ENCODE results near the gene HSD17B8.
A peak's percentile ranks its signal among the peaks of the same experiment; 100 is the strongest.

The HSD17B8 gene

DNA sequence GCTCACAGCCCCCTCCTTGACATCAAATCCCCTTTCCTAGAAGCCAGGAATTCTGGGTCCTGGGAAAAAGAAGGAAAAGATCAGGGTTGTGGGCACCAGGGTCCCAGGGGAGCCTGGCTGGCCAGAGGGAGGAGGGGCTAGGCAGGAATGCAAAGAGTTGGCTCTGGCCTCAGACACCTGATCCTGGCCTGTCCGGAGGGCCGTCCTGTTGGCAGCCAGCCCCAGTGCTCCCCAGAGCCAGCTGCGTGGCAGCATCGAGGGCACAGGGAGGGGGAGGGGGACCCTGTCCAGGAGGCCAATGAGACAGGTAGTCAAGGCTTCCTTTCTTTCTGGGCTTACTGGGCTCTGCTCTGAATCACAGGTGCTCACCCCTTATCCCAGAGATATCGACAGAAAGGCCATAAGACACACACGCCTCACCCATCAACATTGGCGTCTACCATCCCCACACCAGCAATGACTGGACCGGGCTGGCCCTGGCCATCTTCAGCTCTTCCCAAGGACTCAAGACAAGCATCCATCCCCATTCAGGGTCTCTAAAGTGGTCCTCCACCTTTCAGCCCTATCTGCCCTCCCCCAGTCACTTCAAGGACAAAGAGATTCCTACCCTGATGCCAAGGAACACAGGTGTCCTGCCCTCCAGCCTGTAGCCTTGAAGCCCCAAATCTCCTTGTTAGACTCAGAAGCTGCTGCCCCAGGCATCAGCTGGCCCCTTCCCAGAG, 12.9 kb upstream of the HSD17B8 start:
- H3K4me3 ChIP-seq (ENCODE audit: low read depth, low read length): no peak overlapping the region

DNA sequence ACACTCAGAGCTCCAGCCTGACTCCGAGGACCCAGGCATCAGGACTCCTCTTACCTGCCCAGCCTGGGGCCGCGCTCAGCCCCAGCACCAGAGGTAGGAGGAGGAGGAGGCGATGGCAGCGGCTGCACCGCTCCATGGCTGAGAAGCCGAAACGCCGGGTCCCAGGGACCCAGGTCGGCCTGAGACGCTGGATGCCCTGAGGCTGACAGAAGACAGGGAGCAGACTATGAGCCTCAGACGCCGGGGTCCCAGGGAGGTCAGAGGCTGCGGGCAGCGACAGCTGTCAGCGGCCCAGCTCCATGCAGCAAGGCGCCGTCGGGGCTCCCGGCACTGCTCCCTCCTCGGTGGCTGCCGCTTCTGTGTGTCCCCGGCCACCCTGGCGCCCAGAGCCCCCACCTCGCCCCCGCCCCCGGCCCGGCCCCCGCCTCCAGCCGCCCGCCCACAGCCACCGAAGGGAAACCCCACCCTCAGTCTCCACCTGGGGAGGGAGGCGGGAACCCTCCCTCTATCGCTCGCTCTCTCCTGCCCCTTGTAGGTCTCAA, 12.3 kb upstream of the HSD17B8 start, which contains the start of gene COL11A2:
Gene COL11A2 (minus strand): TSS at position 363 of the 542 bp plus-strand sequence. CDS start 227 bp downstream, at position 136.
- peak within 1 kb of the TSS; percentile 72 for H3K4me3 ChIP-seq (ENCODE audit: low read depth, low read length)

DNA sequence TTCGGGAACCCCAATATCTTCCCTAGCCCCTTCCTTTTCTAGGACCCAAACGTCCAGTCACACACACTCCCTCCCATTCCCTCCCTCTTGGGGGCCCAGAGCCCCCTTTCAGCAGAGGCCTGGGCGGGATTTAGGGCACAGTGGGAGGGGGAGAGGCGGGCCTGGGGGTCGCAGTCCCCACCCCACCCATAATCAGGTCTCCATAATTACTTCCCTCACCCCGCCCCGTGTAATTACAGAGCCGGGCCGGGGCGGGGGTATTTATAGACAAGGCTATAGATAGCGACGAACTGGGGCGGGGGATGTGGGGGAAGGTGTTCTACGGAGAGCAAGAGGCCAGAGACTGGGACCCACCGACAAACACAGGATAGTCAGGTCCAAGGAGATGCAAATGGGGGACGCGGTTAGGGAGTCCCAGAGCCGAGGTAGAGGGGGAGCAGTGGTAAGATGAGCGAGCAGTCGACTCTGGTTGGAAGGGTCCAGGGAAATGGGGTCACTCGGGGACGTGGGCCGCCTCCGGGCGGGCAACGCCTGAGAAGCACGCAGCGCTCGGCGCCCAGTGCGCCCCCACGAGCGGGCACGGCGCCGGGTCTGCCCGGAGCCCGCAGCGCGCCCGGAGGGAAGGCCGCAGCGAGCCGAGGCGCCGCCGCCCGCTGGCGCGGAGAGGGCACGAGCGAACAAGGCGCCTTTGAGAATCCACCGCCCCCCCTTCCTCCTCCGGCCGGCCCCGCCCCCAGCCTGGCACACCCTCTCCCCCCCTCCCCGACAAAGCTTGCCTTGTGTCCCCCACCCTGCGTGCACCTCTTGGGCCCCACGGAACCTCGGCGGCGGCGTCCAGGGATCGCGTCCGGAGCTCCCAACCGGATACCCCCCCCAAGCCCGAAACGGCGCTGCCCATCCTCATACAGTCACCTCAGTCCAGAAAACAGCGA, 11.5 kb upstream of the HSD17B8 start:
- H3K4me3 ChIP-seq (ENCODE audit: low read depth, low read length): peak overlapping the region; percentile 72

DNA sequence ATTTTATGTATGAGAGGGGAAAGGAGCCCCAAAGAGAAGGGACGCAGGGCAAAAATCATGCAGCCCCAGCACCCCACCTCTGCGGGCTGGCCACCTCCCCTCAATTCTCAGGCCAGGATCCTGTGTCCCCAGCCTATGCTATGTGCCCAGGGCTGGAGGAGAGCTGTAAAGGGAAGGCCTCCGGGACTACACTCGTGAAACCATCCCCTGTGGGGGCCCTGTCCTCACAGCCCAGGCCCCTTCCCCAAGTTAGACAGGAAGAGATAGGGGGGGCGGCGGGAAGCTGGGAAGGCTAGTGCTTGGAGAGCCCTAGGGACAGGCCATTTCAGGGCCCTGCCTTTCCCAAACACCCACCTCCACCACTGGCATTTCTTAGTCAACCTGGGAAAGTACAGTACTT, 10.8 kb upstream of the HSD17B8 start:
- H3K4me3 ChIP-seq (ENCODE audit: low read depth, low read length): peak overlapping the region; percentile 4

DNA sequence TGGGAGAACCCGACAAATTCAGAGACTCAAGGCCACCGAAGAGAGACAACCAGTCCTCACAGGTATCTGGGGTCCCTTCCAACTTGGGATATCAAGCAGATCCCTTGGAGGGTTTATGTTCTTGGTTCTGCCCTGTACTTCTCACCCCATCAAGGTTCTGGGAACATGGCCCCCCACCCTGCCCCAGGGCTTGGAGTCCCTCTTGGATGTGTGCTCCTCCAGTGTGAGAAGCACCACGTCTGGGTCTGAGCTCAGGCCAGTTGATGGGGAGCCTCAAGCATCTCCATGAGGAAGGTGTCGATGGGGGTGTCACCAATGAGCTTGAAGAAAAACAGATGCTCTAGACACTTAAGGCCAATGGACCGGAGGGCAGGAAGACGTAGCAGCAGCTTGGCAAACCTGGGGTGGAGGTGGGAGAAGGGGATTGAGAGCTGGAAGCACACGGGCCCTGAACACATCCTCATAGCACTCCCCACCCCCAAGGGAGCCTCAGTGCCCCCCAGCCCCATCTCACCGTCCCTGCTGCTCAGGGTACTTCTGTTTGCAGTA, 9.9 kb upstream of the HSD17B8 start:
- H3K4me3 ChIP-seq (ENCODE audit: low read depth, low read length): no peak overlapping the region

DNA sequence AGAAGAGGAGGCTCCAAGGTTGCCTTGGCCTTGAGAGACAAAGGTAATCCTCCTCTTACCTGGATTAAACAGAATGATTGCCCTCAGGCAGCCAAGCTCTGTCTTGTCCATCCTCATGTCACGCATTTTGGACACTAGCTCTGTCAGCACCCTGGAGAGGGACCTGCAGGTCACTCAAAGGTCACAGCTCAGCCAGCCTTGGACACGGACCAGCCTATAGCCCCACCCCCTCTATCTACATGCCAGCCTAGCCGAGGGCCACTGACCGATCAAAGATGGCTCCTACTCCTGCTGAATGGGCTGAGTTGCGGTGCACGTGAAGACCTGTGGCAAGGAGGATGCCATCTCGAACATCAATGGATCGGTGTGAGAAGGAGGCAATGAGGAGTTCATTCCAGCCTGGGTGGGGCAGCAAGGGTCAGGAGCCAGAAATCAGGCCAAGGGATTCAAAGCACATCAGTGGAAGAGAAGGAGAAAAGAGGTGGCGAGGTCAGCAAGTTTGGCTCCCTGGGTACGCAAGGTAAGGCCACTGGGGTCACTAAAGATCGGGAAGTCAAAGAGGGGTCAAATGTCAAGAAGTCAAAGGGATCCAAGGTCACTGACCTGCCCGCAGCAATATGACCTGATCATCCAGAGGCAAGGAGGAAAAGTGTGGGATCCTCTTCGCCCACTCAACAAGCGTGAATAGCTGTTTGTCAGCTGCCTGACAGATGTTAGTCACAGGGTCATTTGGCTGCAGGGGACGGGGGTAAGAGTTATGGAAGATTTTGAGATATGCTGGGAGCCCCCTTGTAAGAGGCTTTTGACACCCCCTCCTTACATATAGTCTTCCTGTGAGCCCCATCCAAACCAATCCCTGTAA, 8.9 kb upstream of the HSD17B8 start:
- no peak overlapping the region for H3K4me3 ChIP-seq (ENCODE audit: low read depth, low read length)

DNA sequence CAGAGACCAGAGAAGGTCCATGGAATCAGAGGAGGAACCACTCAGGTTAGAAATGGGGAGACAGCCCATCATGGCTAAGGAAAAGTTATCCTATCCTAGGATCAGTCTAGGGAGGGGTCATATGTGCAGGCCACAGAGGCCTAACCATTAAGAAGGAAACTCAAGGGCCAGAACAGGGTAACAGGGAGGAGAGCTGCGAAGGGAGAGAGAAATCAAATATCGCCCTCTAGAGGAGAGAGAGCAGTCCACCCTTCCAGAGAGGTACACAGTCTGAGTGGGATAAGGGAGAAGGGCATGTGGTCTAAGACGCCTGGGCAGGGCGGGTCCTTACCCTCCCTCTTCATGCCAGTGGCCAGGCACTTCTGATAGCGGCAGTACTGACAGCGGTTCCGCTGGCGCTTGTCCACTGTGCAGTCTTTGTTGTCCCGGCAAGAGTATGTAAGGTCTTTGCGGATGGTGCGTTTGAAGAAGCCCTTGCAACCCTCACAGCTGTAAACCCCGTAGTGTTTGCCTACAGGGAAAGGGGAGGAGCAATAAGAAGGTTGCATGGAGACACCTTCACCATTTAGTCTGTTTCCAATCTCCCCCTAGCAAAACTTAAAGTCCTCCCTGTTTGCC, 6.9 kb upstream of the HSD17B8 start:
- no peak overlapping the region for H3K4me3 ChIP-seq (ENCODE audit: low read depth, low read length)

DNA sequence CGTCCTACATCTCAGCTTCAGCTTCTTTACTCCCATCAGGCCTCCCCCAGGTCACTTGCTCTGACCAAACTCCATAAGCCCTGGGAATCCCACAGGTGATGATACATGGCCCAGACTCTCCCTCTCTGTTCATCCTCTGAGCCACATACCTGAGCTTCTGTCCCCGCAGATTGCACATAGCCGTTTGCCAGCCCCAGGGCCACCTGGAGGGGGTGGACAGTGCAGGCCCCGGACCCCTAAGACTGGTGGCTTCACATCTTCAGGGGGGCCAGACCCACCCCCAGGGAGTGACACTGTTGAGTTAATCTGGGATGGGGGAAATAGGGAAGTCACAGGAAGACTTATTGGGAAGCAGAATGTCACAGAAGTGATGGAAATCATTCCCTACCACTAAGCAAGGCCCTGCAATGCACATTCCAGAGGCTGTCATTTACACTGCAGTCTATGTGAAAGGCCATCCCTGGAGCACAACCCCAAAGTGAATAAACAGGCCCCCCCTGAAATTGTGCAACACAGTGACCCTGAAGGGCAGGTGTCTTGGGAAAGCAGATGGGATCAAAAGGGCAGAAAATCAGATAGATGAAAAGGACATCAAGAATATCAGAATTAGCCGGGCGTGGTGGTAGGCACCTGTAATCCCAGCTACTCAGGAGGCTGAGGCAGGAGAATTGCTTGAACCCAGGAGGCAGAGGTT, 6.1 kb upstream of the HSD17B8 start:
- H3K4me3 ChIP-seq (ENCODE audit: low read depth, low read length): no peak overlapping the region

DNA sequence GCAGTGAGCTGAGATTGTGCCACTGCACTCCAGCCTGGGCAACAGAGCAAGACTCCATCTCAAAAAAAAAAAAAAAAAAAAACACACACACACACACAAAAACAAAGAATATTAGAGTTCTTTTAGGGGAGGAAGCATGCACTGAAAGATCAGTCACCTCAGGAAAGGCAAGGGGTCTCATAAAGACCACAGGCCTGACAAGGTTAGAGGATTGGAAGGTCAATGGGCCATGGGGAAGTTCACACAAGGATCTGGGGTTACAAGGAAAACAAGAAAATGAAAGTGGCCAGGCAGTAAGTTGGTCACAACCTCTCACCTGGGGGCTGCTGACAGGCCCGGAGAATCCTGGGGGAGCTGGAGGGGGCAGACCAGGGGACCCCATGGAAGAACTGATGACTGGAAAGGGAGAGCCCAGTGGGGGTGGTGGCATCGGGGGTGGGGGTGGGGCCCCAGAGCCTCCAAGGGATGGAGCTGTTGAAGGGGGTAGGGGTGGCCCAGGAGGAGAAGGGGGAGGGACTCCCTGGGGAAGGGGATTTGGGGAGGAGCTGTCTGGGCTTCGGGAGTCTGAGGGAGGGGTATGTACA, 5.5 kb upstream of the HSD17B8 start:
- no peak overlapping the region for H3K4me3 ChIP-seq (ENCODE audit: low read depth, low read length)

DNA sequence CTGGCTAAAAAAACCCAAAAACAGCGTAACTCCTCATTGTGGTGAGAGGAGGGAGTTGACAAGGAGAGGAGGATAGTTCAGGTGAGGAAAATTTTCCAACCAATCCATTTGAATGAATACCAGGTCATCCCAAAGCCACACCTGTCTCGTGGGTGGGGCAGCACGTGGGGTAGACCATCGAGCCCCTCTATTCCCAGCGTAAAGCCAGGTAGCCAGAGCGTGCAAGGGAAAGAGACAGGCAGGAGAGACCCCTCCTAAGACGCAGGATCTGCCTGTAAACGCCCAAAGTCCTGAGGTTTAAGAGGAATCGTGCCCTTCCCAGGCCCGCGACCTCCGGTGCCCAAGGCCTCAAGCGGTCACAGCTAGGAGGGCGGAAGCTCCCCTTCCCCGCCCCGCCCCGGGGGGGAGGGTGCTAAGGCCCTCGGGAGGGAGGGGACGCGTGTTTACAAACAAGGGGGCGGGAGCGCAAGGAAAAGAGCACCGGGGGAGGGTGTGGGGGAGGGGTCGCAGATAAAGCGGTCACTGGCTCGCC, 4.7 kb upstream of the HSD17B8 start:
- H3K4me3 ChIP-seq (ENCODE audit: low read depth, low read length): peak overlapping the region; percentile 93

DNA sequence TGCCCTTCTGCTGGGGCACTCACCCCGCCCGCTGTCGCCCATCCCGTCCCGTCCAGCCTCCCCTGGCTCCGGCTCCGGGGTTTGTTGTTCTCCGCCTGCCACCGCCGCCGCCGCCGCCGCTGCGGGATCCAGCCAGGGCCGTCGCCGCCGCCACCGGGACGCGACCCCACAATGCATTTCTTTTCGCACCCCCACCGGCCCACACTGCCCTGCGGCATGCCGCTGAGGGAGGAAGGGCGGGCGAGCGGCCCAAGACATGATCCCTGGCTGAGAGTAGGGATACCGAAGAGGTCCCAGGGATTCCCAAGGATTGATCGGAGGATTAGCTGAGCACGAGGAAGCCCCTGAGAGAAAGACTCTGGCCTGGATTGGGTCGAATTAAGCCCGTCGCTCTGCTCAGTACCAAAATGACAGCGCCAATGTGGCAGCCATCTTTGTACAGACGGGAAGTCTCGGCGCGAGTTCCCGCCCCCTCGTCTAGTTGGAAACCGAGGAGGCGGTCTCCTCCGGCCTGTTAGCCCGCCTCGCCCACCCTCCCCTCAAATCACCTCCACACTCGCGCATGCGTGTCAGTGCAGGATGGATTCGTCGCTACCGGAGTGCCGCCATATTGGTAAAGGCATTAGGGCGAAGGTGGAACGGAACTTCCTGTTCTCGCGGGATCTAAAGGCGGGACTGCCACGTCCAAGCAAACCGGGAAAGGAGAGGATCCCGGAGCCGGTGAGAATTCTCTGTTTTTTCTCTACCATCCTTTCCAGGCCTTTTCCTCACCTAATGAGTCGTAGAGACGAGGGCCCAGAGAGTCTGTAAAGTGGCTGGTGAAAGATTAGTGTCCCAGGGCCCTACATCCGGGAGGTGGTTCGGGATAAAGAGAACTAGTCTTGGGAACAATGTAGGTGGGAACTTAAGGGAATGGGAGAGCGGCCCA, 4.0 kb upstream of the HSD17B8 start, which contains the start of the genes RXRB and SLC39A7:
Gene RXRB (minus strand): TSS at position 447 of the 928 bp plus-strand sequence. CDS start 189 bp downstream, at position 258.
Gene SLC39A7 (plus strand): TSS at position 649 of the 928 bp plus-strand sequence. CDS start 379 bp downstream, outside the sequence.
- H3K4me3 ChIP-seq (ENCODE audit: low read depth, low read length): peak within 1 kb of the TSS; percentile 93

DNA sequence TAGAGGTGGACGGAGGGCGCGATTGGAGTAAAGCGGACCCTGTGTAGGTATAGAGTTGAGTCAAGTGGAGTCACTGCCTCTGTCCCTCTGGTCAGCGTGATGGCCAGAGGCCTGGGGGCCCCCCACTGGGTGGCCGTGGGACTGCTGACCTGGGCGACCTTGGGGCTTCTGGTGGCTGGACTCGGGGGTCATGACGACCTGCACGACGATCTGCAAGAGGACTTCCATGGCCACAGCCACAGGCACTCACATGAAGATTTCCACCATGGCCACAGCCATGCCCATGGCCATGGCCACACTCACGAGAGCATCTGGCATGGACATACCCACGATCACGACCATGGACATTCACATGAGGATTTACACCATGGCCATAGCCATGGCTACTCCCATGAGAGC, 3.3 kb upstream of the HSD17B8 start:
- peak overlapping the region; percentile 93 for H3K4me3 ChIP-seq (ENCODE audit: low read depth, low read length)

DNA sequence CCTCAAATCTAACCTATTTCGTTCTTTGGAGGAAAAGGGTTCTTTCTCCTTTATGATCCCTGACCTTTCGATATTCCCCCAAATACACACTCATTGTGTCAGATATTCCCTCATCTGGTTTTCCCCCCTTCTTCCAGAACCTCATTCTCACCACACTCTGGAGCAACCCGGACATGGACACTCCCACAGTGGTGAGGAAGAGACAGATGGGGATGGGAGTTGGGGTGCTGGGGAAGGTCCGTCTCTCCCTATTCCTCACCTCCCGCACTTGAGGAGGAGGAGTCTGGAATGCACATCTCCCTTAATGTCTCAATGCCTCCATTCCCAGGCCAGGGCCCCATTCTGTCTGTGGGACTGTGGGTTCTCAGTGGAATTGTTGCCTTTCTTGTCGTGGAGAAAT, 2.5 kb upstream of the HSD17B8 start:
- peak overlapping the region; percentile 93 for H3K4me3 ChIP-seq (ENCODE audit: low read depth, low read length)

DNA sequence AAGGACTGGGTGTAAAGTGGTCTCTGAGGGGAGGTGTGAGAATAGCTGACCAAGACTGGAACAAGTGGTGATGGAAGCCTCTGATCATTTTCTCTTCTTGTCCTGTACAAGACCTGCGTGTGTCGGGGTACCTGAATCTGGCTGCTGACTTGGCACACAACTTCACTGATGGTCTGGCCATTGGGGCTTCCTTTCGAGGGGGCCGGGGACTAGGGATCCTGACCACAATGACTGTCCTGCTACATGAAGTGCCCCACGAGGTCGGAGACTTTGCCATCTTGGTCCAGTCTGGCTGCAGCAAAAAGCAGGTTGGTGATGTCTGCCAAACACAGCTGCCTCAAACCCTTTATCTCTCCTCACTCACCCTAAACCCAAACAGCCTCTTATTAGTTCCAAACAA, 1.7 kb upstream of the HSD17B8 start:
- H3K4me3 ChIP-seq (ENCODE audit: low read depth, low read length): no peak overlapping the region

DNA sequence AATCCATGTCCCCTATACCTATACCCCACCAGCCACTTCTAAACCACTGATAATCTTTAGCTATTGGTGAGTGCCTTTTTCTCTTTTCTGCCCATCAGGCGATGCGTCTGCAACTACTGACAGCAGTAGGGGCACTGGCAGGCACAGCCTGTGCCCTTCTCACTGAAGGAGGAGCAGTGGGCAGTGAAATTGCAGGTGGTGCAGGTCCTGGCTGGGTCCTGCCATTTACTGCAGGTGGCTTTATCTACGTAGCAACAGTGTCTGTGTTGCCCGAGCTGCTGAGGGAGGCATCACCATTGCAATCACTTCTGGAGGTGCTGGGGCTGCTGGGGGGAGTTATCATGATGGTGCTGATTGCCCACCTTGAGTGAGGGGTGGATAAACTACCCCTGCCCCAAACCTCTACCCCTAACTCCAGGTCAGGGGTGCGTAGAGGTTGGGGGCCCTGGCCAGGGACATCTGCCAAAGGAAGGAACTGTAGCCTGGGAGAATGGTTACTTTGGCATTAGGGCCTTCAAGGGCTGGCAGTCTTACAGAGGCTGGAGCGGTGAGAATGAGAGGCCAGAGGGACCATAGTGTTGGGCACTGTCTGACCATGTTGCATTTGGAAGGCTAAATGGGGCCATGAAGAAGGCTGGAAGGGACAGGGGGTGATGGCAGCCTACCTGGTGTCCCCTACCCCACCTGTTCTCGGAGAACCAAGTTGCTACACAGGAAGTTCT, 851 bp upstream of the HSD17B8 start:
- no peak overlapping the region for H3K4me3 ChIP-seq (ENCODE audit: low read depth, low read length)

DNA sequence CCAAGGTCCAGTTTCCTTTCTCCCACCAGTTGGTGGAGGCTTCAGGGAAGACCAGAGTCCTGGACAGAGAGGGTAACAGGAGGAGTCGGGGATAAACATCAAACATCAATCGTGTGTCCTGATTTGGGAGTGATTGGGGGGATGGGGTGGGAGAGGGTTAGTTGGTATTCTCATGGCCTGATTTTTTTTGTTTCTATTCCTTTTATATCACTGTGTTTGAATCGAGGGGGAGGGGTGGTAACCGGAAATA, 365 bp upstream of the HSD17B8 start:
- H3K4me3 ChIP-seq (ENCODE audit: low read depth, low read length): no peak overlapping the region
